ENCODE data around the gene SH3RF1. TPM values are rescaled to one million over a fixed set of nuclear protein-coding genes. Genes with fewer than 3 reads are reported as not detected.

SH3RF1 gene
- total and polyA plus RNA-seq, 2 of the 8 experiments (the other 6 are each of a cell fraction or from before 2014, with no cell fraction given): 6.9 to 15.1 TPM

DNA sequence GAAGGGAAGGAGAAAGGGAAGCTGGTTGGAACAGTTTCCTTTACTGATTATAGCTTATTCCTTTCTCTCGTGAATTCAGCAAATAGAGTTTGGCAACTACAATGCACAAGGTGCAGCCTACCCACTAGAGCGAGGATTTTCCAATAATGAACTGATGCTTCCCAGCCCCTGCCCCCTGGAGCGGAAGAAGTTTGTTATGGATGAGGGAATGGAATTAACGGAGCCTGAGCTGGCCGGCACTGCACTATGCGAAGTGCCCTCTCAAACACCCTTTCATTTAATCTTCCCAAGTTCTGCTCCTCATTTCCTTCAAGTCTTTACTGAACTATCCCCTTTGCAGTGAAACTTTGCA, 218.2 kb downstream of the SH3RF1 start (continued):
- TF ChIP-seq NRF1 (IDR thresholded peaks at IDR 0.05; ENCODE audit: low read depth, low read length) (no peak), TAF1 (IDR thresholded peaks at IDR 0.05; ENCODE audit: low read depth, low read length) (no peak)
